H1 (cell line): ENCODE measurements around the gene SERGEF. TPM values are rescaled to one million over a fixed set of nuclear protein-coding genes. Genes with fewer than 3 reads are reported as not detected.

Experiments used
- CTCF ChIP-seq, 3 experiments: IDR thresholded peaks; 1 replicate in 2 of 3; 2 replicates in 1 of 3; pipeline versions ENCODE4 v1.5.1 to v1.6.1; 2011; ENCODE audit warnings: low read length in 3 of 3, mild to moderate bottlenecking in 3 of 3, inconsistent platforms in 2 of 3, low read depth in 1 of 3, moderate library complexity in 1 of 3; ENCODE audit not compliant: insufficient read depth in 1 of 3; ENCODE audit errors: control extremely low read depth in 1 of 3
- polyA plus RNA-seq, 7 experiments: library from polyadenylated mRNA; depleted of rRNA in 3 of 7; stranded (reverse) in 5 of 7; unstranded in 2 of 7; fragments of >200 nt in 5 of 7; fragments of 200-250 nt in 2 of 7; gene quantifications; 1 replicate in 5 of 7; 2 replicates in 1 of 7; 4 replicates in 1 of 7; pipeline versions ENCODE4 v1.2.1 to v1.2.3, GENCODE V29; 2011 to 2013; ENCODE audit warnings: missing spikeins in 2 of 7, mixed read lengths in 2 of 7
- total RNA-seq: library from RNA; stranded (reverse); fragmentation: NEBNext Ultra II Directional; extraction: Animal tissue kit (Norgen Biotek cat#: 25700); gene quantifications from 2 replicates; pipeline ENCODE4 v1.2.1, GENCODE V29; 2021

Gene SERGEF
- total and polyA plus RNA-seq, 2 of the 8 experiments (the other 6 are each of a cell fraction or from before 2014, with no cell fraction given) = 16.6 to 28.8 TPM

- no peak for TF ChIP-seq CTCF (IDR thresholded peaks at IDR 0.05; ENCODE audit: control extremely low read depth in 1 of 3, insufficient read depth in 1 of 3, low read depth in 1 of 3, low read length in 3 of 3)
Observed at GRCh38 chr11:17793642-17794170, 219.1 kb downstream of the SERGEF start (continued).
